CD14-positive monocyte (primary cell): Measurements from ENCODE around the gene CCDC136. TPM values are rescaled to one million over a fixed set of nuclear protein-coding genes. Genes with fewer than 3 reads are reported as not detected.

Experiments
- DNase-seq, 3 donors: peaks; one replicate each; pipeline ENCODE4 v3.0.0-alpha.2; 2011 to 2022
- H2AFZ ChIP-seq: 2 replicates; pipeline ENCODE4 v1.6.0; 2012; ENCODE audit warnings: mild to moderate bottlenecking, low read depth, low read length, inconsistent platforms; ENCODE audit not compliant: insufficient read depth, poor library complexity, severe bottlenecking
- H3K27ac ChIP-seq, 2 donors: 1 replicate in 1 of 2; 2 replicates in 1 of 2; pipeline ENCODE4 v1.5.1; 2012 to 2013; ENCODE audit warnings: low read length in 2 of 2, control low read depth in 1 of 2, inconsistent platforms in 1 of 2, low read depth in 1 of 2, mild to moderate bottlenecking in 1 of 2
- H3K27me3 ChIP-seq, 2 donors: one replicate each; pipeline versions ENCODE4 v1.6.0 to v1.6.1; 2011 to 2013; ENCODE audit warnings: low read length in 2 of 2; ENCODE audit not compliant: control insufficient read depth in 2 of 2, insufficient read depth in 2 of 2
- H3K36me3 ChIP-seq, 2 donors: replicated peaks in 1 of 2; 1 replicate in 1 of 2; 2 replicates in 1 of 2; pipeline versions ENCODE4 v1.5.1 to v1.6.1; 2012 to 2013; ENCODE audit warnings: low read length in 2 of 2, control low read depth in 1 of 2, inconsistent platforms in 1 of 2, mild to moderate bottlenecking in 1 of 2; ENCODE audit not compliant: insufficient read depth in 2 of 2, control insufficient read depth in 1 of 2
- H3K4me1 ChIP-seq, 2 donors: 1 replicate in 1 of 2; 2 replicates in 1 of 2; pipeline versions ENCODE4 v1.5.1 to v1.6.1; 2012 to 2013; ENCODE audit warnings: low read length in 2 of 2, control low read depth in 1 of 2, inconsistent platforms in 1 of 2, mild to moderate bottlenecking in 1 of 2, moderate library complexity in 1 of 2; ENCODE audit not compliant: insufficient read depth in 2 of 2, control insufficient read depth in 1 of 2
- H3K4me2 ChIP-seq: replicated peaks from 2 replicates; pipeline ENCODE3; 2012; ENCODE audit warnings: low read length, moderate library complexity, mild to moderate bottlenecking; ENCODE audit not compliant: poor library complexity, severe bottlenecking; ENCODE audit errors: extremely low read depth
- H3K4me3 ChIP-seq, 3 experiments: fragments of 200-600 bp in 1 of 3; sonication (generic) in 1 of 3; replicated peaks in 1 of 3; 1 replicate in 2 of 3; 2 replicates in 1 of 3; pipeline ENCODE4 v1.5.1; 2011 to 2013; ENCODE audit warnings: low read length in 3 of 3, mild to moderate bottlenecking in 3 of 3, control low read depth in 2 of 3, low read depth in 2 of 3, inconsistent platforms in 1 of 3, moderate library complexity in 1 of 3
- H3K79me2 ChIP-seq: 2 replicates; pipeline ENCODE4 v1.6.0; 2012; ENCODE audit warnings: mild to moderate bottlenecking, control low read depth, inconsistent platforms, low read length, moderate library complexity; ENCODE audit not compliant: insufficient read depth
- H3K9ac ChIP-seq: 2 replicates; pipeline ENCODE4 v1.6.0; 2017; ENCODE audit warnings: low read length, mild to moderate bottlenecking; ENCODE audit not compliant: insufficient read depth, poor library complexity, severe bottlenecking
- H3K9me3 ChIP-seq, 2 donors: replicated peaks in 1 of 2; 1 replicate in 1 of 2; 2 replicates in 1 of 2; pipeline versions ENCODE4 v1.5.1 to v1.6.1; 2012 to 2013; ENCODE audit warnings: low read length in 2 of 2, control low read depth in 1 of 2; ENCODE audit not compliant: control insufficient read depth in 1 of 2, insufficient read depth in 1 of 2
- H4K20me1 ChIP-seq: 2 replicates; pipeline ENCODE4 v1.6.0; 2012; ENCODE audit warnings: mild to moderate bottlenecking, low read length, control low read depth, moderate library complexity; ENCODE audit not compliant: insufficient read depth
- H3K27ac Mint-ChIP-seq, 7 donors: one replicate each; pipeline ENCODE4 v1.8.0; 2020; ENCODE audit warnings: mild to moderate bottlenecking in 7 of 7, mixed read lengths in 7 of 7, moderate library complexity in 6 of 7, inconsistent platforms in 2 of 7
- H3K27me3 Mint-ChIP-seq, 3 donors: one replicate each; pipeline ENCODE4 v1.8.0; 2021 to 2022; ENCODE audit warnings: low read depth in 3 of 3, mild to moderate bottlenecking in 3 of 3, mixed read lengths in 3 of 3, moderate library complexity in 3 of 3, inconsistent platforms in 1 of 3
- H3K36me3 Mint-ChIP-seq, 2 donors: one replicate each; pipeline ENCODE4 v1.8.0; 2020; ENCODE audit warnings: mixed read lengths in 2 of 2, inconsistent platforms in 1 of 2, mild to moderate bottlenecking in 1 of 2
- H3K4me1 Mint-ChIP-seq: one replicate; pipeline ENCODE4 v1.8.0; 2020; ENCODE audit warnings: mild to moderate bottlenecking, mixed read lengths
- H3K4me3 Mint-ChIP-seq, 2 donors: one replicate each; pipeline ENCODE4 v1.8.0; 2020; ENCODE audit warnings: mild to moderate bottlenecking in 2 of 2, mixed read lengths in 2 of 2, moderate library complexity in 1 of 2
- H3K9me3 Mint-ChIP-seq, 7 donors: one replicate each; pipeline ENCODE4 v1.8.0; 2020 to 2022; ENCODE audit warnings: mixed read lengths in 7 of 7, mild to moderate bottlenecking in 6 of 7, moderate library complexity in 6 of 7, inconsistent platforms in 2 of 7
- CTCF ChIP-seq: fragments of 200-600 bp; IDR thresholded peaks from one replicate; pipeline ENCODE4 v1.8.0; 2022; ENCODE audit warnings: antibody characterized with exemption, mild to moderate bottlenecking
- WGBS: methylation state at CpG from one replicate; pipeline ENCODE4 v1.1.5; 2013; ENCODE audit warnings: missing lambda C conversion rate; ENCODE audit not compliant: insufficient coverage; 5-methylcytosine and 5-hydroxymethylcytosine counted together
- intact Hi-C, 2 donors: fragments of 100-400 bp; cut with micrococcal nuclease; formaldehyde crosslinking; loops; one replicate each; pipeline versions ENCODE4 v1.15.0 to v1.15.1; 2023
- polyA plus RNA-seq, 3 donors: library from polyadenylated mRNA; depleted of rRNA in 1 of 3; unstranded in 2 of 3; stranded (reverse) in 1 of 3; fragments of 300-500 nt in 2 of 3; fragments of >200 nt in 1 of 3; fragmentation: Illumina TruSeq in 2 of 3; gene quantifications; 1 replicate in 2 of 3; 2 replicates in 1 of 3; pipeline ENCODE4 v1.2.3, GENCODE V29; 2012 to 2021

Gene CCDC136
- polyA plus RNA-seq, 3 donors = 0.26 to 2.6 TPM; not detected in 1

- Histone ChIP-seq H3K4me3 (no peak overlapping the region), H3K27me3 (no peaks in the 10 kb centered on the region), H3K9me3 (no peaks in the 10 kb centered on the region), H4K20me1 (no peaks in the 10 kb centered on the region), H3K36me3 (no peaks in the 10 kb centered on the region), H3K27ac (no peak overlapping the region), H3K9ac (no peak overlapping the region), H3K4me2 (no peak overlapping the region), H3K4me1 (no peaks in the 10 kb centered on the region), H2AFZ (no peak overlapping the region), H3K79me2 (no peaks in the 10 kb centered on the region)
- peak overlapping the region in 1 of 7 donors; percentile 35 for H3K27ac Mint-ChIP-seq
- H3K36me3 Mint-ChIP-seq = no peaks in the 10 kb centered on the region
- peaks cover 3% of the 10 kb centered on the region for H3K4me1 Mint-ChIP-seq
- intact Hi-C loops = loop anchor here in 1 of 2 donors (5.0 kb wide), 1 partner anchor 33 kb away; no protein-coding TSS in a partner anchor
- 98% methylated on average over 16 of the region's 17 CpGs for WGBS
- no peaks in the 10 kb centered on the region for H3K9me3 Mint-ChIP-seq
- no peak overlapping the region for H3K4me3 Mint-ChIP-seq
- H3K27me3 Mint-ChIP-seq = peaks cover 3 to 5% (median 4%) of the 10 kb centered on the region in 3 donors
- DNase-seq = no peak
- no peak for TF ChIP-seq CTCF
Measured at GRCh38 chr7:128843938-128844621, 52.3 kb downstream of the CCDC136 start.

GRCh38 chr7:128844777-128845311, 53.1 kb downstream of the CCDC136 start:
- Mint-ChIP-seq H3K27ac (peak overlapping the region in 2 of 7 donors; percentile 9 to 57), H3K9me3 (no peaks in the 10 kb centered on the region), H3K27me3 (peaks cover 4 to 5% (median 4%) of the 10 kb centered on the region in 3 donors), H3K4me1 (peaks cover 3% of the 10 kb centered on the region), H3K36me3 (no peaks in the 10 kb centered on the region), H3K4me3 (no peak overlapping the region)
- no peaks in the 10 kb centered on the region for H3K36me3 ChIP-seq
- H4K20me1 ChIP-seq = no peaks in the 10 kb centered on the region
- no peak overlapping the region for H3K9ac ChIP-seq
- no peak for DNase-seq
- no peaks in the 10 kb centered on the region for H3K4me1 ChIP-seq
- H3K27me3 ChIP-seq = no peaks in the 10 kb centered on the region
- H3K27ac ChIP-seq = no peak overlapping the region
- no peaks in the 10 kb centered on the region for H3K9me3 ChIP-seq
- H3K4me2 ChIP-seq = no peak overlapping the region
- 95% methylated on average over 25 of the region's 25 CpGs for WGBS
- intact Hi-C loops = loop anchor here in 1 of 2 donors (5.0 kb wide), 1 partner anchor 32 kb away; no protein-coding TSS in a partner anchor
- no peaks in the 10 kb centered on the region for H3K79me2 ChIP-seq
- H2AFZ ChIP-seq = no peak overlapping the region
- TF ChIP-seq CTCF = no peak
- no peak overlapping the region for H3K4me3 ChIP-seq
